Measurements from ENCODE around the gene ZKSCAN5. TPM values are rescaled to one million over a fixed set of nuclear protein-coding genes. Genes with fewer than 3 reads are reported as not detected.

The ZKSCAN5 gene
- total and polyA plus RNA-seq, 2 experiments from 2014 or later, result 6.2 to 10.6 TPM

DNA sequence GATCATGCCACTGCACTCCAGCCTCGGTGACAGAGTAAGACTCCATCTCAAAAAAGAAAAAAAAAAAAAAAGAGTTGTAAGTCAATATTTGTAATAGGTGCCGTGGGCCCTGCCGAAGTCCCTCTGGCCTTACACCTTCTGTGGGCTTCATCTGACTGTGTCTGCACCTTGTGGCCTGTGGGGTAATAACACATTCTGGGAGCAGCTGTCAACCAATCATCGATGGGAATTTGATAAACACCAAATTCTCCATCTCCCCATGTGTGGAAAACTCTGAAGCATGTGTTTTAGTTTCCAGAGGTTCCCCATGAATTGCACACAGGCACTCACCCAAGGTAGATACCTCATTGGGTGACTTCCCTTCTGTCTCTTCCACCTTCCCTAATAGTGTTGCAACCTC lies 15.2 kb upstream of the ZKSCAN5 start:
- no peaks in the 10 kb centered on the region for H3K27me3 ChIP-seq
- H3K9me2 ChIP-seq (replicated peaks; ENCODE audit: insufficient read depth), result no peaks in the 10 kb centered on the region
- no peaks in the 10 kb centered on the region for H4K20me1 ChIP-seq (ENCODE audit: insufficient read depth, poor library complexity, severe bottlenecking)
- H3K4me3 ChIP-seq, result no peak overlapping the region
- H3K79me2 ChIP-seq, result peaks cover 11% of the 10 kb centered on the region
- H3K4me2 ChIP-seq, result no peak overlapping the region
- H3K4me1 ChIP-seq (ENCODE audit: insufficient read depth), result no peaks in the 10 kb centered on the region
- no peak overlapping the region for H3K27ac ChIP-seq
- H3K36me3 ChIP-seq (replicated peaks; ENCODE audit: insufficient read depth, low read depth), result peaks cover 14% of the 10 kb centered on the region
- TF ChIP-seq CTCF (IDR thresholded peaks at IDR 0.05; ENCODE audit: poor library complexity) (no peak), EZH2phosphoT487 (IDR thresholded peaks at IDR 0.05; ENCODE audit: low read depth, severe bottlenecking, unreplicated experiment) (no peak), EZH2 (IDR thresholded peaks at IDR 0.05; ENCODE audit: borderline replicate concordance) (no peak)
- no peak overlapping the region for H2AFZ ChIP-seq
- 70% methylated on average over 4 of the region's 4 CpGs for WGBS (ENCODE audit: low lambda C conversion rate, missing lambda C conversion rate)
- DNase-seq (ENCODE audit: low spot score), result no peak
- peaks cover 10% of the 10 kb centered on the region for H3K9me3 ChIP-seq (ENCODE audit: low read depth)

DNA sequence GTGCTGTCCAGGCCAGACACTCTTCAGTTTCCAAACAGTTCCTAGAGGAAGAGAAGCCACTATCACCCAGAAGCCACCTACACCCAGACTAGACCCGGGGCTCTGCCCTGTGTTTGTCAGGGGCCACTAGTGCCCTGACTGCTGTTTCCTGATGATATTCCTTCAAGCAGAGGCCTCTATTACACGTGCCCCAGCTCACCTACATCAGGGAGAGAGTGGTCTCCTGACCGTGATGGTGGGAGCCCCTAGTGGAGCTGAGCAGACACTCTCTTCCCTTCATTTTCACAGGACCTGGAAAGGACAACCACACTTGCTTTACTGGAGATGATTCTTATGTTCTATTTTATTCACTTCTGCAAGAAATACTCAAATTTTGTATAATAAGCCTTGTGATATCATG lies 13.6 kb upstream of the ZKSCAN5 start:
- H3K4me2 ChIP-seq, result no peak overlapping the region
- H3K36me3 ChIP-seq (replicated peaks; ENCODE audit: insufficient read depth, low read depth), result peaks cover 14% of the 10 kb centered on the region
- peaks cover 13% of the 10 kb centered on the region for H3K9me3 ChIP-seq (ENCODE audit: low read depth)
- H2AFZ ChIP-seq, result no peak overlapping the region
- TF ChIP-seq EZH2phosphoT487 (IDR thresholded peaks at IDR 0.05; ENCODE audit: low read depth, severe bottlenecking, unreplicated experiment) (no peak), EZH2 (IDR thresholded peaks at IDR 0.05; ENCODE audit: borderline replicate concordance) (no peak), CTCF (IDR thresholded peaks at IDR 0.05; ENCODE audit: poor library complexity) (no peak)
- H3K27me3 ChIP-seq, result no peaks in the 10 kb centered on the region
- DNase-seq (ENCODE audit: low spot score), result no peak
- H3K4me3 ChIP-seq, result no peak overlapping the region
- H3K4me1 ChIP-seq (ENCODE audit: insufficient read depth), result no peaks in the 10 kb centered on the region
- no peaks in the 10 kb centered on the region for H4K20me1 ChIP-seq (ENCODE audit: insufficient read depth, poor library complexity, severe bottlenecking)
- WGBS (ENCODE audit: low lambda C conversion rate, missing lambda C conversion rate), result 67% methylated on average over 3 of the region's 3 CpGs
- no peak overlapping the region for H3K27ac ChIP-seq
- no peaks in the 10 kb centered on the region for H3K9me2 ChIP-seq (replicated peaks; ENCODE audit: insufficient read depth)
- peaks cover 25% of the 10 kb centered on the region for H3K79me2 ChIP-seq

DNA sequence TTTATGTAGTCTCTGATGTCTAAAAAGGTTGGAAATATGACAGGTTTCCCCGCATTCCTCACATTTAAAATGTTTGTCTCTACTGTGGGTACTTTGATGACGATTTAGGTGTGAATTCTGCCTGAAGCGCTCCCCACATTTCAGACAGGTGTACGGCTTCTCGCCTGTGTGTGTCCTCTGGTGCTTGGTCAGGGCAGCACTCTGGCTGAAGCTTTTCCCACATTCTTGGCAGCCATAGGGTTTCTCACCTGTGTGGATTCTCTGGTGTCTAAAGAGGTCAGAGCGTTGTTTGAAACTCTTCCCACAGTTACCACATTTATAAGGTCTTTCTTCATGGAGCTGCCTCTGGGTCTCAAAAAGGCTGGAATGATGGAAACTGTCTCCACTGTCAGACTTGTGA lies 10.6 kb upstream of the ZKSCAN5 start:
- Histone ChIP-seq H3K4me1 (ENCODE audit: insufficient read depth) (peaks cover 14% of the 10 kb centered on the region), H3K36me3 (replicated peaks; ENCODE audit: insufficient read depth, low read depth) (peaks cover 14% of the 10 kb centered on the region), H3K79me2 (peaks cover 54% of the 10 kb centered on the region), H4K20me1 (ENCODE audit: insufficient read depth, poor library complexity, severe bottlenecking) (peaks cover 15% of the 10 kb centered on the region), H3K4me2 (no peak overlapping the region), H3K27ac (no peak overlapping the region), H3K27me3 (no peaks in the 10 kb centered on the region), H3K9me3 (ENCODE audit: low read depth) (peaks cover 13% of the 10 kb centered on the region), H2AFZ (no peak overlapping the region), H3K9me2 (replicated peaks; ENCODE audit: insufficient read depth) (no peaks in the 10 kb centered on the region), H3K4me3 (no peak overlapping the region)
- no peak for DNase-seq (ENCODE audit: low spot score)
- no peak for TF ChIP-seq EZH2phosphoT487 (IDR thresholded peaks at IDR 0.05; ENCODE audit: low read depth, severe bottlenecking, unreplicated experiment)
- no peak for TF ChIP-seq CTCF (IDR thresholded peaks at IDR 0.05; ENCODE audit: poor library complexity)
- no peak for TF ChIP-seq EZH2 (IDR thresholded peaks at IDR 0.05; ENCODE audit: borderline replicate concordance)
- WGBS (ENCODE audit: low lambda C conversion rate, missing lambda C conversion rate), result over 99% methylated on average over 6 of the region's 6 CpGs

All from hepatocyte (in vitro differentiated cells).